ENCODE results near the gene GRB10.
"Not testable (repeated sequence)": the region's sequence is repeated elsewhere in the genome, so short reads cannot be mapped to it uniquely, and the experiment has no call there.

The GRB10 gene

DNA sequence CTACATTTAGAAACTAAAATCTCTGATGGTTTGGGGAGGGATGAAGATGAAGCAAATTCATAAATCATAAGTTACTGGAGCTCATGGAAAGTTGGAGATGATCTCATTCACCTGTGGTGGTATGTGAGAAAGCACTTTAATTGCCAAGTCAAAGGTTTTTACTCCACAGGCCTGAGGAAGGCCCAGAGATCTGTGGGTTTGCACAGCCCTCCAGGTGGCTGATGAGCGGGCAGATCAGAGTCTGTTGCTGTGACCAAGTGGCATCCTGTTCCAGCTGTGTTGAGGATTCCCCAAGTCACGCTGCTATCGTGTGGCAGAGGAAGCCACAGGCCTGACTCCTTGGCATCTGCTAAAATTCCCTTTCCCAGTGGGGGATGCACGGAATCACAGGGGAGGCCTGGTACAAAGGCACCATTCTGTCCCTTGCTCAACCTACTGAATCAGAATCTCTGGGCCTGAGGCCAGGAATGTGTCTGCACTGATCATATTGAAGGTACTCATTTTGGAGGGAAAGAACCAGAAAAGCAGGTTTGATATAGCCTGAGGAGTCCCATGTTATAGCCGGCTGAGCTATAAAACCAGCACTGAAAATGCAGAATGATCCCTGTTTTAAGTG, 197.8 kb downstream of the GRB10 start:
- no peak for DNase-seq (ENCODE audit: low spot score)

DNA sequence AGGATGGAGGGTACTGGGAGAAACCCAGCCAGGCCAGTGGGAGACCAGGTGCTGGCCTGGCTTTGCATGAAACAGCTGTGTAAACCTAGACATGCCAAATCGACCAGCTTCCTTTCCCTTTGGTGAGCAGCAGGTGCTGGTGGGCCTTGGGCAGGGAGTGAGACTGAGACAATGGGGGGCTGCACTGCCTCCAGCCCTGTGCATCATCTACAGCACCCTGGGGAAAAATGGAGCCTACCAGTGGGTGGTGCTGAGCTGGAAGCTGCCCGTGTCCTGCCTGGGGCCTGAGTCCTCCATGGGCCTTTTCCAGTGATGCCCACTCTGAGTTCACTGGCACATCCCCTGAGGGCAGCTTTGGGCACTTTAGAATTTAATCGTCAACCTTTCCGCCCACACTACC, 198.3 kb downstream of the GRB10 start:
- no peak for DNase-seq (ENCODE audit: low spot score)

DNA sequence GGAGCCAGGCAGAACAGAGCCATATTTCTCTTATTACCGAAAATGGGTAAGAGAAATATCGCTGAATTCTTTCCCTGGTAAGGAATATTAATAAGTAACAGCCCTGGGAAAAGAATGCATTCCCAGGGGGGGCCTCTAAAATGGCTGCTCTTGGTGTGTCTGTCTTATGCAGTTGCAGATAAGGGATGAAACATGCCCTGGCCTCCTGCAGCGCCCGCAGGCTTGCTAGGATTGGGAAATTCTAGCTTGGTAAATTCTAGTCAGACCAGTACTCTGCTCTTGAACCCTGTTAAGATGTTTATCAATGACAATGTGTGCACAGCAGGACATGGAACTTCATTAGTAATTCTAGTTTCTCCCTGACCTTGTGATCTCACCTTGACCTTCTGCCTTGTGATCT, 199.4 kb downstream of the GRB10 start:
- DNase-seq (ENCODE audit: low spot score): not testable (repeated sequence)

DNA sequence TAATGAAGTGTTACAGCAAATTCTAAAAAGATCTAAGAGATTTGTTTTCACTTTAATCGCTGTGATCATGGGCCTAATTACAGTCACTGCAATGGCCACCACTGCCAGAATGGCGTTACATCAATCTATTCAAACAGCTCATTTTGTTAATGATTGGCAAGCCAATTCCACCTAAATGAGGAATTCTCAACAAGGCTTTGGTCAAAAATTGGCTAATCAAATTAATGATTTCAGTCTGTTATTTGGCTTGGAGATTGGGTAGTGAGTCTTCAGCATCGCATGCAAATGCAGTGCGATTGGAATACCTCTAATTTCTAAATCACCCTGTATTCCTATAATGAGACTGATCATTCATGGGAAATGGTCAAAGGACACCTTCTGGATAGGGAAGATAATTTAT, 200.4 kb downstream of the GRB10 start:
- not testable (repeated sequence) for DNase-seq (ENCODE audit: low spot score)

DNA sequence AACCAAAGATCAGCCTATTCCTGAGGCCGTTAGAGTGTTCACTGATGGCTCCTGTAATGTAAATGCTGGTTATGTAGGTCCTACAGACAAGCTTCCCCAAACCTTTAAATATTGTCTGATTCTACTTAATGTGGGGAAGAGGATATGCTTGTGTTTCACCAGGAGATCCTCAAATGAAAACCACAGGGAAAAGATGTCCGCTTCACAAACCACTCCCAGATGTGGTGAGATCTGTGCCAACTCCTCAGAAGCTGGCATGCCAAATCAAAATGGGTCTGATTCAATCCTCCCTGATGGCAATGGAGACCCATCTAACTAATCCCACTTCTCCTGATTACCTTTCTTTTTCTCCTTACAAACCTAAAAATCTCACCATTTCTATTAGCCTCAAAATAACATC, 202.0 kb downstream of the GRB10 start:
- DNase-seq (ENCODE audit: low spot score): not testable (repeated sequence)

DNA sequence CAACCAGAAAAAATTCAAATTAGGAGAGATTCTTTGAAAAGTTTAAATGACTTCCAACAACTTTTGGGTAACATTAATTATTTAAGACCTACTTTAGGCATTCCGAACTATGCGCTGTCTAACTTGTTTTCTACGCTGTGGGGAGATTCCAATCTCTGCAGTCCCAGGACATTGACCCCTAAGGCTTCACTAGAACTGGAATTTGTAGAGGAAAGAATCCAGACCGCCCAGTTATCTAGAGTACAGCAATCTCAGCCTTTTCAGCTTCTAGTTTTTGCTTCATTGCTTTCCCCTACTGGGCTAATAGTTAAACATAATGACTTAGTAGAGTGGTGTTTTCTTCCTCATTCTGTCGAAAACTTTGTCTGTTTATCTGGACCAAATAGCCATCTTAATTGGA, 202.6 kb downstream of the GRB10 start:
- no peak for DNase-seq (ENCODE audit: low spot score)

DNA sequence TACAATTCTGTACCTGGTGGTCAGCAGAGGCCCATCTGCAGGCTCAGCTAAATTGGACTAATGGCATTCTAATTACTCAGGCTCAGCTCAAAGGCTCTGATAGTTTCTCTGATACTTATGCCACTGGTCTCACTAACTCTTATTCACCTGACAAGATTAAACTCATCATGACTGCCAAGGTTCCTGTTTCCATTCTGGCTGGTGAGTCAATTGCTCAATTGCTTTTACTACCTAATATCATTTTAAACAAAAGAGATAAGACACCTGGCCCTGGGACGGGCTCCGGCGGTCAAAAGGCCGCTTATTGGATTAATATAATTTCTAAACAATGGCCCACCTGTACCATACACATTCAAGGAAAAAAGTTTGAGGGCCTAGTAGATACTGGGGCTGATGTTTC, 204.6 kb downstream of the GRB10 start:
- DNase-seq (ENCODE audit: low spot score): not testable (repeated sequence)

DNA sequence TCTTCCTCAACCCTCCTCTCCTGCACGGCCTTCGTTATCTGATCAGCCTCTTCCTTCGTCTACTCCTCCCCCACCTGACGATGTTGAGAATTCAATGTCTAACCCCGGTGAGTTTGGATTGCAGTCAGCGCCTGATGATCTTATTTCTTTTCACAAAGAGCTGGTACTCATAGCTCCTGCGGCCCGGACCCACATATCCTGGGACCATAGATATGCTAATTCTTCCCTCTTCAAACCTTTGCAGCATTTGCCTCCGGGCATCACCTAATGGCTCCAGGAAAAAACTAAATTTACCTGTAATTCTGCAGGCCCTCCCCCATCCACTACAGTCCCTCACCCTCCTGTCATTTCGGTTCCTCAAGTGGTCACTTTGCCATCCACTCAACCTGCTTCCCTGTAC, 205.1 kb downstream of the GRB10 start:
- DNase-seq (ENCODE audit: low spot score): no peak

DNA sequence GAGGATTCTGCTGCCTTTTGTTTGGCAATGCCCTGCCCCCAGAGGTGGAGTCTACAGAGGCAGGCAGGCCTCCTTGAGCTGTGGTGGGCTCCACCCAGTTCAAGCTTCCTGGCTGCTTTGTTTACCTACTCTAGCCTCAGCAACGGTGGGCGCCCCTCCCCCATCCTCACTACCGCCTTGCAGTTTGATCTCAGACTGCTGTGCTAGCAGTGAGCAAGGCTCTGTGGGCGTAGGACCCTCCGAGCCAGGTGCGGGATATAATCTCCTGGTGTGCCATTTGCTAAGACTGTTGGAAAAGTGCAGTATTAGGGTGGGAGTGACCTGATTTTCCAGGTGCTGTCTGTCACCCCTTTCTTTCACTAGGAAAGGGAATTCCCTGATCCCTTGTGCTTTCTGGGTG, 206.3 kb downstream of the GRB10 start:
- not testable (repeated sequence) for DNase-seq (ENCODE audit: low spot score)

DNA sequence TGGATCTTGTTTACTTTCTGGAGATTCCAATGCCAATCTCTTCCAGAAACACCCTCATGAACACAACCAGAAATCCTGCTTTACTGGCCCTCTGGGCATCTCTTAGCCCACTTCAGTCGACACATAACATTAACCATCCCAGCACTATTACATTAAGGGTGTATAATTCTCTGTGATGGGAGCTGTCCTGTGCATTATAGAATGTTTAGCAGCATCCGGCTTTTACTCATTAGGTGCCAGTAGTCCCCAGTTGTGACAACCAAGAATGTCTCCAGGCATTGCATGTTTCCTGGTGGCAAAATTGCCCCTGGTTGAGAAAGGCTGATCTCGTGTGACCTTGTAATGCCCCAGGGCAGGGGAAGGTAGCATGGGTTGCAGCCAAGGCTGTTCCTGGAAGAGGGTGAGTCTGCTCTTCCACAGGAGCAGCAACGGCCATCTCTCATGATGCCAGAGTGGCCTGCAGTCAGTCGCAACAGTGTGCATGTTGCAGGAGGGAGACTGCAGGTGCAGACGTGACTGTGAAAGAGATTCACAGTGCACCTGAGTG, 214.9 kb downstream of the GRB10 start:
- DNase-seq (ENCODE audit: low spot score): peak; percentile 52

DNA sequence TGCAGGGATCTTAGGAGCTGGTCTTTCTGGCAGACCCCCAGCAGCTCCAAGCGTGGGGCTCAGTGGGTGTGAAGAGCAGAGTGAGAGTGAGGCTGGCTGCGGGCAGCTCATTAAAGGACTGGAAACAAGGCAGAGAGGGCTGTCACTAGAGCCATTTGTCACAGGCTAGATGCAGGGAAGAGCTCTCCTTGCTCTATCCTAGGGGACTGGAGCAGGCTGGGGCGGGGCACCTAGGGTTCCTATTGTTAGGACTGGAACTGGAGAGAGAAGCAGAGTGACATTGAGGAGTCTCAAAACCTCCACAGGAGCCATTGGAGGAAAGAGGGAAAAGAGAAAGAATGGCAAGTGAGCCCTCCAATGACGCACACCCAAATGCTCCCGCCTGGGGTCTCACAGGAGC, 216.7 kb downstream of the GRB10 start:
- DNase-seq (ENCODE audit: low spot score): no peak

DNA sequence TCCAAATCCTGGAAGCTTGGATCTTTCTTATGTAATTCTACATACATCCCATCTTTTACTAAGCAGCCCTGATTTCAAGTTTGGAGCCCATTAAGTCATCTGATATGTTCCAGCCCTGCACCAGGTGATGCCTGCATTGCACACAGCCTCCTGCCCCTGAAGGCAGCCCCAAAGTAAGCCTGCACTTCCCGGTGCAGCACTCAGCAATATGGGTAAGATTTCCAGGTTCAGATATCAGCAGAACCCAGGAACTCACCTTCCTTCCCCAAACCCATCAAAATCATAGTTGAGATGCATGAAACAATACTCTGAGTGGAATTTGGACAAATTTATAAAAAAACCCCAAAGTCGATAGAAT, 217.2 kb downstream of the GRB10 start:
- DNase-seq (ENCODE audit: low spot score): no peak

DNA sequence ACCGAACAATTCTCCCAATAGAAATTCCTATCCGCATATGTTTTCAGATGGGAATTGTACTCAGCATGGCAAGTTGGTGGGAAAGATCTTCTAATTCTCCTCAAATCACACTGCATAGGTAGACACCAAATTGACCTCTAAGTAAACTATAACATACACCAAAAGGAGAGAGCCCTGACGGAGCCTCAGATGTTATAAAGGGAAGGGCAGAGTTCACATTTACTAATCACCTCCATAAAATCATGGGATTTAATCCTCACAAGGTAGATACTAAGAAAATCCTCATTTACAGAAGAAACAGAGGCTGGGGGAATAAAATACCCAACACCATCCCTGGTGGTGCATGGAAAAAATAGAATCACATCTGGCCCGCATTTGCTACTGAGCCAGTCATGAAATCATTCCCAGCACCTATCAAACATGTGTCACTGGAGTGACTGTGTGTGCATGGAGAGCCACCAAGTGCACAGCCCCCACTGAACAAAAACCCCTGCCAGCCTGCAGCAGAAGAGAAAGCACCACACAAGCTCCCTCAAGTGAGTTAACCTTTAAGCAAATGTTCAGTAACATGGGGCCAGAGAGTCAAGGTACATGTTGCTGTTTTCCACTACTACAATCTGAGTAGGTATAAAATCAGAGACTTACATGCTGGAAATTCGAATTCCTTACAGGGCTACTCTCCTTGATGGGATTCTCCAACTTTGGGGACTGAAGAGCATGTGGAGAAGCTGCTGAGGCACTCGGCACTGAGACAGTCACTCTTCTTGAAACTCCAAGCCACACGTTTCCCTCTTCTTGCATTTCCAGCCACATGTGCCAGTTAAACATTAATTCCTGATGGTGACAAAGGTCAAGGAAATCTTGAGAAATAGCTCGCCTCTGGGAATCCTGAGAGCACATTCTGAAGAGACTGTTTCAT, 217.8 kb downstream of the GRB10 start, which contains the start of gene DDC:
TSS of gene DDC (minus strand) at position 766 of the 919 bp plus-strand sequence. CDS start 21,320 bp downstream, outside the sequence.
- DNase-seq (ENCODE audit: low spot score): no peak

DNA sequence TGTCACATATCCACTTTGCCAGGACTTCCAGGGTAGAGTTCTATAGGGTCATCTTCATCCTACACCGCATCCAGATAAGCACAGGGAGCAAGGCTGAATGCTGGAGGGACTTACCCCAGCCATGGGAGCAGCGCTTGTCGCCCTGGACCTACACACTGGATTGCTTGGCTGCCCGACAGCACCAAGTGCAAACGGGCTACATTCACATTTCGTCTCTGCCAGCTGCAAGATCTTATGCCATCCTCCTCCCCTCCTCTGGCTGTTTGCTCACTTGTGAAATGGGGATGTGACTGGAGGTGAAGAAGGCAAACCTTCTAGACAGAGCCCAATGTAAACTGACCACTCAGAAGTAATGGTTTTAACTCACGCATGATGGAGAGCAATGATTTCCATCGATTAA, 218.5 kb downstream of the GRB10 start:
- no peak for DNase-seq (ENCODE audit: low spot score)

DNA sequence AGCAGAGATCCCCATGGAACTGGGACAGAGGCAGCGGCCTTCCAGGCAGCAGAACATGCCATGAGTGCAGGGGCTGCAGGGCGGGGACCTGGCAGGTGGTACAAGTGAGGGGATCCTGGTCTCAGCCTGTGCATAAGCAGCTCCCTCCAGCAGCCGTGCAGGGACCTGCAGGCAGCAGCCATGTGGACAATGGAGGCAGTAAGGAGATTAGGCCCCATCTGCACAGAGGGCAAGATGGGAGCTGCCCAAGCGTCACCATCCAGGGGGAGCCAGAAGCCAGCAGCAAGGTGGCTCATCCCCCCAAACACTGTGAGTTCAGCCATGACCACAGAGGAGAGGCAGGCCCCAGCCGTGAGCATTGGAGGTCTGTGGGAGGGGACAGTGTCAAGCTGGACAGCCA, 220.6 kb downstream of the GRB10 start:
- DNase-seq (ENCODE audit: low spot score): peak; percentile 88

DNA sequence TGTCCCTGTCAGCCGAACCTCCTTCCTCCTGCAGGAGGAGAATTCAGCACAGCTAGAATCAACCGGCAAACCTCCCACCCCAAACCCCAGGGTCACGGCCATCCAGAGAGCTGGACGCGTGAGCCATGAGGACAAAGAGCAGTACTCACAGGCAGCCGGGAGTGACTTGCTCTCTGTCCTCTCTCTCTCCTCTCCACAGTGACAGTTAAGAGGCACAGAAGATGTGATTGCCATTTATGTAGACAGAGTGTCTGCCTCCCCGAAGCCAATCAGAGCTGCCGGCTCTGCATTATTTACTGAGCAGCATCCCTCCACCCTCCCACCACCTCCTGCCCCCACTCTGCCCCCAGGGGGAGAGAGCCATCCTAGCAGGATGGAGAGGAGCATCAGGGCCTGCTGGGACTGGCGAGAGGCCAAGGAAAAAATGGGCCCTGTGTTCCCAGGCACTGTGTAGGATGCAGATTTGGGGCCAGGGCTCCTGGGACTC, 221.8 kb downstream of the GRB10 start:
- DNase-seq (ENCODE audit: low spot score): peak; percentile 96

DNA sequence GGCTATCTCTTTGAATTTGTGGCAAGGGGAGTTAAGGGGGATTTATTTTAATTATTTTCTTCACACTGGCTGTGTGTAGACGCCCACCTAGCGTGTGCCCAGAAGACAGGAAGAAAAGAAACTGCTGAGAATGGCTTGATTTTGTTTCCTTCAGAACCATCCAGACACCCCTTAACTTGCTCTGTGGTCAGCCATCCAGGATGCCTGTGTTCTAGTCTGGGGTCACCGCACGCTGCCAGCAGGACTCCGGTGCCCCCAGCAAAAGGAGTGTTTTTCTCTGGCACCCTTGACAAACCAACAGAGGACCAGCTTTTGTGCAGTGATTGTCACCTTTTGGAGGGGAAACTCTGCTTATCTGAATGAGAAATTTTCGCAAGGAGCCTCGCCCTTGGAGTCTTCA, 222.8 kb downstream of the GRB10 start:
- DNase-seq (ENCODE audit: low spot score): no peak

DNA sequence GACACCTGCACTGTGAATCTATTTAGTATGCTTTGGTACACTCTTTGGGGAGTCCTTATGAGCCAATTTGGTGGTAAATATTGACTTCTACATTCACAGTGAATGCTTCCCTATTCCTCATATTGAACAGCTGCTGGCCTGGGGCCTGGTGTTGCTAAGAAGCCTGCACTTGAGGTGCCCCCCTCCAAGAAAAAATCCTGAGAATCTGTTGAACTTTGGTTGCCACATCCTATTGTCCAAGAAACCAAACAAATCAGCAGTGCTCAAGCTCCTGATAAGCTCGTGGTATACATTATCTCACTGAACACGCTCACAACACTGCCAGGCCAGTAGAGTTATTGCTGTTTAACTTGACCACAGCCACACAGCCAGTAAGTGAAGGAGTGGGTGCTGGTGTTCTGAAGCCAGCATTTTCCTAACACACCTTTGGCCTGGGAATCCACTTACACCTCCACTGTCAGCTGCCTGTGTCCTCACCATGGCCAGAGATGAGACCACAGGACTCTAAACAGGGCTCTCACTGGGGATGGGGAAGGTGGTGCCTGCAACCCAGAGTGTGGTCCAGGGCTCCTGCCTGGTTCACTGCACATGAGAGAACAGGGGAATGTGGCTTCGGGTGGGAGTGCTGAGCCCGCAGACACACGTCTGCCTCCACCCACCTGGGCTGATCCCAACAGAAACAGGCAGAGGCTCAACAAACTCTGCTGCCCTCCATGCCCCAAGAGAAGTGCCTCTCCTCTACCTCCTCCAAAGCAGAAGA, 224.2 kb downstream of the GRB10 start:
- DNase-seq (ENCODE audit: low spot score): no peak

DNA sequence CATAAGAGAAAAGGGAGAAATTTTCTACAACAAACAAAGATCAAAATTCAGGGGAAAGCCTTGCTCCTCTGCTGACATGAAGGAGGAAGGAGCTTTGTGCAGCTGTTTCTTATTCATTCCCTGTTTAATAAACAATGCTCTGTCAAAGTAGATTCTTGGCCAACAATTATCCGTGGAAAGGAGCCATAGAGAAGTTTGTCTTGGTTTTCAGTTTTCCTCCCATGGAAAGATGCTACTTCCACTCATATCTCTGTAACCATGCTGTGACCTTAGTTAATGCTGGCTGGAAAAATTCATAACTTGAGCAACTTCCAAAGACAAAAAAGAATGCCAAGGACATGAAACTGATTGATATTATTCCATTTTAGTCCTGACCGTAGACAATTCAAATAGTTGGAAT, 225.6 kb downstream of the GRB10 start:
- DNase-seq (ENCODE audit: low spot score): no peak

DNA sequence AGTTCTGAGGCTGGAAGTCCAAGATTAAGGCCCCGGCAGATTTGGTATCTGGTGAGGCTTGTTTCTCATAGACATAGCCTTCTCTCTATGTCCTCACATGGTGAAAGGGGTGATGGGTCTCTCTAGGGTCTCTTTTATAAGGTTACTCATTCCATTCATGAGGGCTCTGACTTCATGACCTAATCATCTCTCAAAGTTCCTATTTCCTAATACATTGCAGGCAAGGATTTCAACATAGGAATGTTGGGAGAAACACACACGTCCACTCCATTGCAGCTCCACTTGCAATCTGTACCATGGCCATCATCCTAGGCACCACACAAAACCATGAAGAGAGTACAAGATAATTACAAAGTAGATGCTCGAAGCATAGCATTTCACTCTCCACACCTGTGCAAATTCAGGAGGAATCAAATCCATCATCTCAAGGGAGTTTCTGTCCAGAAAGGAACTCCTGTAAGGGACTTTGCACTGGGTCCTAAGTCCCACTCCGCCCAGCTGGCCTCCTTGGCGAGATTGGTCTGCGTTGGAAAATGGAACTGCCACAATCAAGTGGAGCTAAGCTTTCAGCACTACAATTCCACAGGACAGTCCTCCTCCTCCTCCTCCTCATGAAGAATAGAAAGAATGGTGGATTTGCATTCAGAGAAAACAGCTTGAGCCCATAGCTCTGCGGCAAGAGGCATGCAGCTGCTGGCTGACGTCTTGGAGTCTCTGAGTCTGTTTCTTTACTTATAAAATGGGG, 226.3 kb downstream of the GRB10 start:
- no peak for DNase-seq (ENCODE audit: low spot score)

DNA sequence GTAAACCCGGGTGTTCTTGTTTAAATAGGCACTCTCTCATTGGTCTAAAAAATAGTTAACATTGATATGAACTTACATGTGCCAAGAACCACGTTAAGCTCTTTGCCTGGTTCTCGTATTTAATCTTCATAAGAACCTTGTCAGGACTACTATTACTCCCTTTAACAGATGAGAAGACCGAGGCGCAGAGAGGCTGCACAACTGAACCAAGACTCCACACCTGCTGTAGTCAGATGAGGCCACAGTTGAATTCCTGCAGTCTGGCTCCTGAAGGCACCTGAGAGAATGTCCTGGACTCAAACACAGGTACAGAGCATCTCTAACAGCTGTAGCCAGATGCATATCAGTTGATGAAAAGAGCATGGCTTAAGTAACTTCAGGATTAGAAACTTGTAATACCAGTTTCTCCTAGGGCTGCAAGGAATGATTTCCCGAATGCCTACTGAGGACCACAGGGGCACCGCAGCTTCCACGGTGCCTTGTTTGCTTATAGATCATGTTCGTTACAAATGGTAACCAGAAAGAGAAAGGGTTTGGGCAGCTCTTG, 227.0 kb downstream of the GRB10 start:
- DNase-seq (ENCODE audit: low spot score): no peak

Measured in SK-N-DZ (cell line).